Measurements from ENCODE around the gene FOLR3.

- no peak for TF ChIP-seq CTCF (conservative IDR thresholded peaks at IDR 0.05 in 1 of 2, IDR thresholded peaks at IDR 0.05 in 1 of 2; ENCODE audit: low read depth in 1 of 2, low read length in 2 of 2)
- TF ChIP-seq EZH2 (IDR thresholded peaks at IDR 0.05; ENCODE audit: low read length, missing control alignments), result no peak
Observed at GRCh38 chr11:72129381-72129780, 6.1 kb upstream of the FOLR3 start.

Measured in fibroblast of lung (primary cell).